ENCODE measurements around the gene URM1. TPM values are rescaled to one million over a fixed set of nuclear protein-coding genes. Genes with fewer than 3 reads are reported as not detected.
A peak's percentile ranks its signal among the peaks of the same experiment; 100 is the strongest.

URM1 gene
- total RNA-seq, 1 donor from 2014 or later: 18.9 TPM

GRCh38 chr9:128349772-128350171, 21.4 kb upstream of the URM1 start:
- no peak for DNase-seq

GRCh38 chr9:128355451-128355850, 15.7 kb upstream of the URM1 start:
- DNase-seq: no peak

GRCh38 chr9:128358090-128358489, 13.1 kb upstream of the URM1 start:
- no peak for DNase-seq

- DNase-seq: no peak
Observed at GRCh38 chr9:128358861-128359260, 12.3 kb upstream of the URM1 start.

GRCh38 chr9:128360826-128361225, 10.3 kb upstream of the URM1 start:
- no peak for DNase-seq

GRCh38 chr9:128361296-128361985, 9.7 kb upstream of the URM1 start:
- DNase-seq: no peak

- peak; percentile 84 for DNase-seq
Observed at GRCh38 chr9:128361986-128362646, 9.1 kb upstream of the URM1 start.

GRCh38 chr9:128362774-128363173, 8.4 kb upstream of the URM1 start:
- DNase-seq: no peak

GRCh38 chr9:128365525-128365924, 5.6 kb upstream of the URM1 start:
- no peak for DNase-seq

GRCh38 chr9:128369024-128369706, 2.0 kb upstream of the URM1 start:
- no peak for DNase-seq

- DNase-seq: no peak
Observed at GRCh38 chr9:128370367-128370751, 815 bp upstream of the URM1 start.

- DNase-seq: no peak
Observed at GRCh38 chr9:128371630-128372117, 500 bp downstream of the URM1 start.

- DNase-seq: no peak
Observed at GRCh38 chr9:128372188-128372641, 1.0 kb downstream of the URM1 start.

- no peak for DNase-seq
Observed at GRCh38 chr9:128372784-128373183, 1.6 kb downstream of the URM1 start.

- no peak for DNase-seq
Observed at GRCh38 chr9:128374221-128374675, 3.1 kb downstream of the URM1 start.

- no peak for DNase-seq
Observed at GRCh38 chr9:128375865-128376264, 4.7 kb downstream of the URM1 start.

GRCh38 chr9:128382261-128382660, 11.1 kb downstream of the URM1 start:
- no peak for DNase-seq

- DNase-seq: no peak
Observed at GRCh38 chr9:128383007-128383753, 12.0 kb downstream of the URM1 start.

GRCh38 chr9:128383791-128384190, 12.6 kb downstream of the URM1 start:
- no peak for DNase-seq

- no peak for DNase-seq
Observed at GRCh38 chr9:128384801-128385495, 13.8 kb downstream of the URM1 start.

Measured in skin of body (tissue), 2 donors.